ENCODE data around the gene FREY1.

DNA sequence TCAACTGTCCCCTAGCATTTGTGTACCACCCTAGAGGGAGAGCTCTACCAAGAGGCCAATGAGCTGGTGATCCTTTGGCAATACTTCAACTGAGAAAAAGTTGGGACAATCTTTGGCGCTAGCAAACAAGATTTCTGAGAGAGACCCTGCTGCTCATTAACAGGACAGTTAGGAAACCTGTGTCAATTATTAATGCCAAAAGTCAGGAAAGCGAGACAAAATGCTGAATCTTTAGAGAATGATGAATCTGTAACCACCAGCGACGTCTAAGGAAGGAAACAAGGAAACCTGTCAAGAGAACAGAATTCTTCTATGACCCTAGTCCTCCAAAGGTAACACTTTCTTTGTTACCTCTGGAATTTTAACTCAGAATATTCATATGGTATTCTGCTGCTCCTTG is 35.3 kb upstream of the FREY1 start:
- TF ChIP-seq, protein P1, sequence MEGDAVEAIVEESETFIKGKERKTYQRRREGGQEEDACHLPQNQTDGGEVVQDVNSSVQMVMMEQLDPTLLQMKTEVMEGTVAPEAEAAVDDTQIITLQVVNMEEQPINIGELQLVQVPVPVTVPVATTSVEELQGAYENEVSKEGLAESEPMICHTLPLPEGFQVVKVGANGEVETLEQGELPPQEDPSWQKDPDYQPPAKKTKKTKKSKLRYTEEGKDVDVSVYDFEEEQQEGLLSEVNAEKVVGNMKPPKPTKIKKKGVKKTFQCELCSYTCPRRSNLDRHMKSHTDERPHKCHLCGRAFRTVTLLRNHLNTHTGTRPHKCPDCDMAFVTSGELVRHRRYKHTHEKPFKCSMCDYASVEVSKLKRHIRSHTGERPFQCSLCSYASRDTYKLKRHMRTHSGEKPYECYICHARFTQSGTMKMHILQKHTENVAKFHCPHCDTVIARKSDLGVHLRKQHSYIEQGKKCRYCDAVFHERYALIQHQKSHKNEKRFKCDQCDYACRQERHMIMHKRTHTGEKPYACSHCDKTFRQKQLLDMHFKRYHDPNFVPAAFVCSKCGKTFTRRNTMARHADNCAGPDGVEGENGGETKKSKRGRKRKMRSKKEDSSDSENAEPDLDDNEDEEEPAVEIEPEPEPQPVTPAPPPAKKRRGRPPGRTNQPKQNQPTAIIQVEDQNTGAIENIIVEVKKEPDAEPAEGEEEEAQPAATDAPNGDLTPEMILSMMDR (IDR thresholded peaks at IDR 0.05): no peak
- TF ChIP-seq POLR2A (IDR thresholded peaks at IDR 0.05) (no peak), POLR2AphosphoS5 (IDR thresholded peaks at IDR 0.05) (no peak)
